Jurkat, Clone E6-1 (cell line): Measurements from ENCODE around the gene RBM15B.

ENCODE experiments used
- DNase-seq: peaks from one replicate; pipeline ENCODE4 v3.0.0-alpha.2; 2011; ENCODE audit warnings: low read depth, low spot score
- H3K4me3 ChIP-seq: 2 replicates; pipeline ENCODE4 v1.5.1; 2011; ENCODE audit warnings: mild to moderate bottlenecking, low read length, control low read depth, moderate library complexity

The RBM15B gene

GRCh38 chr3:51389423-51390183, 1.5 kb upstream of the RBM15B start:
- DNase-seq, result peak; percentile 56
- no peak overlapping the region for H3K4me3 ChIP-seq

- peak overlapping the region; percentile 58 for H3K4me3 ChIP-seq
- DNase-seq, result no peak
These were observed 625 bp upstream of the RBM15B start for GRCh38 chr3:51390246-51391074.

GRCh38 chr3:51391566-51392354, 675 bp downstream of the RBM15B start:
- H3K4me3 ChIP-seq, result peak overlapping the region; percentile 76
- DNase-seq, result no peak

GRCh38 chr3:51392355-51393133, 1.5 kb downstream of the RBM15B start:
- DNase-seq, result no peak
- peak overlapping the region; percentile 76 for H3K4me3 ChIP-seq

GRCh38 chr3:51393134-51393495, 2.0 kb downstream of the RBM15B start:
- DNase-seq, result no peak
- H3K4me3 ChIP-seq, result no peak overlapping the region

GRCh38 chr3:51393564-51393963, 2.5 kb downstream of the RBM15B start:
- H3K4me3 ChIP-seq, result no peak overlapping the region
- no peak for DNase-seq

GRCh38 chr3:51394541-51394940, 3.5 kb downstream of the RBM15B start:
- DNase-seq, result no peak
- no peak overlapping the region for H3K4me3 ChIP-seq

- H3K4me3 ChIP-seq, result no peak overlapping the region
- no peak for DNase-seq
These were observed 4.6 kb downstream of the RBM15B start for GRCh38 chr3:51395493-51396213.

GRCh38 chr3:51396401-51396800, 5.3 kb downstream of the RBM15B start:
- no peak for DNase-seq
- no peak overlapping the region for H3K4me3 ChIP-seq

- DNase-seq, result no peak
- H3K4me3 ChIP-seq, result no peak overlapping the region
These were observed 6.3 kb downstream of the RBM15B start for GRCh38 chr3:51397392-51397791.

GRCh38 chr3:51398595-51399310, 7.7 kb downstream of the RBM15B start:
- DNase-seq, result no peak
- no peak overlapping the region for H3K4me3 ChIP-seq

GRCh38 chr3:51400166-51400565, 9.1 kb downstream of the RBM15B start:
- no peak overlapping the region for H3K4me3 ChIP-seq
- no peak for DNase-seq

- no peak overlapping the region for H3K4me3 ChIP-seq
- no peak for DNase-seq
These were observed 10.7 kb downstream of the RBM15B start for GRCh38 chr3:51401735-51402134.

GRCh38 chr3:51403675-51404074, 12.6 kb downstream of the RBM15B start:
- peak; percentile 62 for DNase-seq
- no peak overlapping the region for H3K4me3 ChIP-seq

- H3K4me3 ChIP-seq, result no peak overlapping the region
- DNase-seq, result no peak
These were observed 16.9 kb downstream of the RBM15B start for GRCh38 chr3:51408021-51408420.

- DNase-seq, result no peak
- H3K4me3 ChIP-seq, result no peak overlapping the region
These were observed 17.7 kb downstream of the RBM15B start for GRCh38 chr3:51408813-51409212.

GRCh38 chr3:51422211-51422610, 31.1 kb downstream of the RBM15B start:
- no peak overlapping the region for H3K4me3 ChIP-seq
- DNase-seq, result no peak

- no peak overlapping the region for H3K4me3 ChIP-seq
- DNase-seq, result no peak
These were observed 35.8 kb downstream of the RBM15B start for GRCh38 chr3:51426921-51427320.
